Keratinocyte (primary cell): ENCODE data around the gene RFX8. TPM values are rescaled to one million over a fixed set of nuclear protein-coding genes. Genes with fewer than 3 reads are reported as not detected.

Experiments used
- DNase-seq: peaks from one replicate; pipeline ENCODE4 v3.0.0-alpha.2; 2011; ENCODE audit warnings: low read depth, missing footprints, low spot score
- FAIRE-seq: peaks from 2 replicates; lab custom pipeline; 2011; peaks lifted over from hg19 to GRCh38; lab: Jason Lieb, UNC
- H2AFZ ChIP-seq: 2 replicates; pipeline ENCODE4 v1.6.0; 2012; ENCODE audit warnings: low read length, control low read depth, inconsistent platforms; ENCODE audit not compliant: control insufficient read depth
- H3K27ac ChIP-seq: 2 replicates; pipeline ENCODE4 v1.5.1; 2011; ENCODE audit warnings: low read length; ENCODE audit not compliant: control insufficient read depth, insufficient read depth
- H3K27me3 ChIP-seq: 3 replicates; pipeline ENCODE4 v1.6.0; 2011; ENCODE audit warnings: low read length; ENCODE audit not compliant: control insufficient read depth, insufficient read depth; ENCODE audit errors: extremely low read depth
- H3K36me3 ChIP-seq, 2 experiments: 2 replicates in 1 of 2; 3 replicates in 1 of 2; pipeline ENCODE4 v1.5.1; 2011; ENCODE audit warnings: low read length in 2 of 2, mild to moderate bottlenecking in 1 of 2; ENCODE audit not compliant: control insufficient read depth in 2 of 2, insufficient read depth in 2 of 2; ENCODE audit errors: extremely low read depth in 1 of 2
- H3K4me1 ChIP-seq: 3 replicates; pipeline ENCODE4 v1.5.1; 2011; ENCODE audit warnings: low read length; ENCODE audit not compliant: control insufficient read depth, insufficient read depth; ENCODE audit errors: extremely low read depth
- H3K4me2 ChIP-seq: 3 replicates; pipeline ENCODE4 v1.6.0; 2011; ENCODE audit warnings: low read depth, low read length; ENCODE audit not compliant: control insufficient read depth, insufficient read depth; ENCODE audit errors: extremely low read depth
- H3K4me3 ChIP-seq, 3 experiments: fragments of 200-600 bp in 1 of 3; sonication (generic) in 1 of 3; 2 replicates in 2 of 3; 3 replicates in 1 of 3; pipeline ENCODE4 v1.5.1; 2011 to 2016; ENCODE audit warnings: low read length in 3 of 3, mild to moderate bottlenecking in 3 of 3, control low read depth in 2 of 3, inconsistent platforms in 1 of 3, low read depth in 1 of 3, mixed read lengths in 1 of 3, mixed run types in 1 of 3, moderate library complexity in 1 of 3; ENCODE audit not compliant: control insufficient read depth in 2 of 3, insufficient read depth in 2 of 3; ENCODE audit errors: extremely low read depth in 1 of 3
- H3K79me2 ChIP-seq: 2 replicates; pipeline ENCODE4 v1.6.0; 2012; ENCODE audit warnings: low read length; ENCODE audit not compliant: control insufficient read depth, insufficient read depth
- H3K9ac ChIP-seq: 3 replicates; pipeline ENCODE4 v1.6.0; 2011; ENCODE audit warnings: low read length; ENCODE audit not compliant: control insufficient read depth, insufficient read depth; ENCODE audit errors: extremely low read depth
- H3K9me1 ChIP-seq: 3 replicates; pipeline ENCODE4 v1.6.0; 2011; ENCODE audit warnings: low read length; ENCODE audit not compliant: control insufficient read depth, insufficient read depth; ENCODE audit errors: extremely low read depth
- H3K9me3 ChIP-seq: 2 replicates; pipeline ENCODE4 v1.5.1; 2012; ENCODE audit warnings: low read depth, low read length; ENCODE audit not compliant: control insufficient read depth
- H4K20me1 ChIP-seq: 3 replicates; pipeline ENCODE4 v1.6.0; 2011; ENCODE audit warnings: low read length; ENCODE audit not compliant: control insufficient read depth, insufficient read depth; ENCODE audit errors: extremely low read depth
- EZH2 ChIP-seq: IDR thresholded peaks from one replicate; pipeline ENCODE4 v1.6.1; 2012; ENCODE audit warnings: inconsistent platforms, mild to moderate bottlenecking, low read length, moderate library complexity
- dilution Hi-C: fragments of 300-500 bp; cut with MboI; formaldehyde crosslinking; loops from one replicate; pipeline ENCODE4 v1.7.0; 2020; ENCODE audit warnings: low sequenced_read_pairs; ENCODE audit not compliant: extremely low pct_ligation_motif_present
- polyA plus RNA-seq, 5 experiments: library from polyadenylated mRNA; depleted of rRNA in 3 of 5; stranded (reverse) in 3 of 5; stranded (forward) in 1 of 5; unstranded in 1 of 5; fragments of >200 nt; gene quantifications; 1 replicate in 1 of 5; 2 replicates in 3 of 5; 3 replicates in 1 of 5; pipeline versions ENCODE4 v1.2.1 to v1.2.3, GENCODE V29; 2011 to 2012; ENCODE audit warnings: missing spikeins in 2 of 5, low read depth in 1 of 5, low replicate concordance in 1 of 5
- TF ChIP-seq, protein P1 (sequence below), 3 experiments: IDR thresholded peaks in 1 of 3; conservative IDR thresholded peaks in 1 of 3; optimal IDR thresholded peaks in 1 of 3; 2 replicates in 2 of 3; 3 replicates in 1 of 3; pipeline versions ENCODE3 to v1.5.1; 2011; ENCODE audit warnings: low read length in 3 of 3, mild to moderate bottlenecking in 3 of 3, moderate library complexity in 2 of 3, control low read depth in 1 of 3, inconsistent platforms in 1 of 3; ENCODE audit not compliant: insufficient read depth in 2 of 3; ENCODE audit errors: extremely low read depth in 1 of 3

Gene RFX8
- polyA plus RNA-seq, 1 donor (not counting 4 experiments of a cell fraction or from before 2014, with no cell fraction given), result 0.05 TPM

- TF ChIP-seq, protein P1, sequence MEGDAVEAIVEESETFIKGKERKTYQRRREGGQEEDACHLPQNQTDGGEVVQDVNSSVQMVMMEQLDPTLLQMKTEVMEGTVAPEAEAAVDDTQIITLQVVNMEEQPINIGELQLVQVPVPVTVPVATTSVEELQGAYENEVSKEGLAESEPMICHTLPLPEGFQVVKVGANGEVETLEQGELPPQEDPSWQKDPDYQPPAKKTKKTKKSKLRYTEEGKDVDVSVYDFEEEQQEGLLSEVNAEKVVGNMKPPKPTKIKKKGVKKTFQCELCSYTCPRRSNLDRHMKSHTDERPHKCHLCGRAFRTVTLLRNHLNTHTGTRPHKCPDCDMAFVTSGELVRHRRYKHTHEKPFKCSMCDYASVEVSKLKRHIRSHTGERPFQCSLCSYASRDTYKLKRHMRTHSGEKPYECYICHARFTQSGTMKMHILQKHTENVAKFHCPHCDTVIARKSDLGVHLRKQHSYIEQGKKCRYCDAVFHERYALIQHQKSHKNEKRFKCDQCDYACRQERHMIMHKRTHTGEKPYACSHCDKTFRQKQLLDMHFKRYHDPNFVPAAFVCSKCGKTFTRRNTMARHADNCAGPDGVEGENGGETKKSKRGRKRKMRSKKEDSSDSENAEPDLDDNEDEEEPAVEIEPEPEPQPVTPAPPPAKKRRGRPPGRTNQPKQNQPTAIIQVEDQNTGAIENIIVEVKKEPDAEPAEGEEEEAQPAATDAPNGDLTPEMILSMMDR (optimal IDR thresholded peaks at IDR 0.05 in 1 of 3, IDR thresholded peaks at IDR 0.05 in 1 of 3, conservative IDR thresholded peaks at IDR 0.05 in 1 of 3; ENCODE audit: extremely low read depth in 1 of 3, insufficient read depth in 2 of 3, low read length in 3 of 3), result no peak
- no peak for TF ChIP-seq EZH2
- Histone ChIP-seq H3K79me2 (no peaks in the 10 kb centered on the region), H3K27me3 (no peaks in the 10 kb centered on the region), H3K9me3 (no peaks in the 10 kb centered on the region), H3K36me3 (no peaks in the 10 kb centered on the region), H3K4me3 (no peak overlapping the region), H3K27ac (no peak overlapping the region), H3K9ac (no peak overlapping the region), H4K20me1 (no peaks in the 10 kb centered on the region), H2AFZ (no peak overlapping the region), H3K4me1 (no peaks in the 10 kb centered on the region), H3K9me1 (no peaks in the 10 kb centered on the region), H3K4me2 (no peak overlapping the region)
- dilution Hi-C loops, result no loop called here
- DNase-seq, result no peak
- FAIRE-seq, result no peak
Observed at GRCh38 chr2:101502095-101502494, 27.2 kb upstream of the RFX8 start.

DNA sequence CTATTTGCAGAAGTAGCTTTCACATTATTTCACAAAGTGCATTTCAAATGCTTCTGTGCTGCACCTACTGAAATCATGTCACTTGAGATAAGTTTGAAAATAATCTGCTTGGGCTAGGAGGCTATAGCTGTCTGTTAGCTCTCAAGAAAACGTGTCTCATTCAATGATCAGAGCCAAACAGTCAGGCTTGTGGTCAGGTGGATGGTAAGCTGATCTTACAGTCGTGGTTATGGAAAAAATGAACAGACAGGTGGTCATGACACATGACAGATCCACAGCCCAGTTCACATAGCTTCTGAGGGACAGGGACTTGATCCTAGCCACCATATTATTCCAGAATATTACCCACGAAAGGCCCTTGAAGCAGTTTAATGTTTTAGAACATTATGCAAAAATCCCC lies 26.5 kb upstream of the RFX8 start:
- Histone ChIP-seq H3K4me2 (no peak overlapping the region), H3K9me1 (no peaks in the 10 kb centered on the region), H3K79me2 (no peaks in the 10 kb centered on the region), H3K27me3 (no peaks in the 10 kb centered on the region), H3K9ac (no peak overlapping the region), H3K27ac (no peak overlapping the region), H3K4me1 (no peaks in the 10 kb centered on the region), H3K9me3 (no peaks in the 10 kb centered on the region), H3K4me3 (no peak overlapping the region), H4K20me1 (no peaks in the 10 kb centered on the region), H2AFZ (no peak overlapping the region), H3K36me3 (no peaks in the 10 kb centered on the region)
- TF ChIP-seq EZH2, result no peak
- TF ChIP-seq, protein P1 (optimal IDR thresholded peaks at IDR 0.05 in 1 of 3, IDR thresholded peaks at IDR 0.05 in 1 of 3, conservative IDR thresholded peaks at IDR 0.05 in 1 of 3; ENCODE audit: extremely low read depth in 1 of 3, insufficient read depth in 2 of 3, low read length in 3 of 3), result no peak
- FAIRE-seq (no peak), DNase-seq (no peak)
- dilution Hi-C loops, result no loop called here
